HG03060 (cell line): ENCODE data around the gene OSGEP.

Source experiments
- ATAC-seq: cut with Tn5 transposase; IDR thresholded peaks from one replicate; pipeline ENCODE4 v1.9.1; 2021; ENCODE audit warnings: low read depth, moderate number of reproducible peaks; ENCODE audit not compliant: unreplicated experiment

Gene OSGEP

DNA sequence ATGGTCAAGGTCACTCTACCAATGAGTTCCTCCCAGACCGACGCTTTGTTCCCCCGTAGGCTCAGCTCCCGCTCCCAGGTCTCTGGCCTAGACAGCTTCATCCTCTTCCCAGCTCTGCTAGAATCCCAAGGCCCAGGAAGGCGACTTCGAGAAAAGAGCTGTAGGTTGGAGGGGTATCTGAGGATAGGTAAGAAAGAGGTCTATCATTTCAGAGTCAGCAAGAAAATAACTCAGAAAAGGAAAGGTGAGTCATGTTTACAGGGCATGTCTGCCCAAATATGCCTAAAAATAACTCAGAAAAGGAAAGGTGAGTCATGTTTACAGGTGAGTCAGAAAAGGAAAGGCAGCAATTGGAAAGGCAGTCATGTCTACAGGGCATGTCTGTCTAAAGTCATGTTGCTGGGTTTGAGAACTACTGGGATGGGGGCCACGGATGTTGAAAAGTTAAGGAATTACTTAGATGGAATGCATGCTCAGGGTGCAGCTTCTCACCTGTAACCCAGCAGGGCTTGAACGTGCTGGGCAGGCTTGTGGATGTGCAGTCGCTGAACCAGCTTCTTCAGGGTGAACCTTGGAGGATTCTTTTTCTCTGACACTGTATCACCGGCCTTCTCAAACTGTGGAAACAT lies 53.5 kb downstream of the OSGEP start:
- no peak for ATAC-seq

DNA sequence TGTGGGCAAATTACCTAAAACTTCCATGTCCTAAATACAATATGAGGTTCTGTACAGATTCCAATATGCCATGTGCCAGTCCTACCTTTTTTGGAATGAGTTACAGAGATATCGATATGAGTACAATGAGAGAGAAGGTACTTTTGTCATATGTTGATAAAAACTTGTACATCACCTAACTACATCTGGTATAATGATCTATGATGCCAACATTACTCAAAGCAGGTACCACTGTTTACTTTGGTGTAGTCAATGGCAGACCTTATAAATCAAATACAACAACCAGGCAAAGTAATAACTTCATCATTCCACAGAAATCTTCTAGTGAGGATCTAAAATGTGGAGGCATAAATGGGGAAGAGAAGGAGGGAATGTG lies 54.0 kb downstream of the OSGEP start:
- no peak for ATAC-seq

DNA sequence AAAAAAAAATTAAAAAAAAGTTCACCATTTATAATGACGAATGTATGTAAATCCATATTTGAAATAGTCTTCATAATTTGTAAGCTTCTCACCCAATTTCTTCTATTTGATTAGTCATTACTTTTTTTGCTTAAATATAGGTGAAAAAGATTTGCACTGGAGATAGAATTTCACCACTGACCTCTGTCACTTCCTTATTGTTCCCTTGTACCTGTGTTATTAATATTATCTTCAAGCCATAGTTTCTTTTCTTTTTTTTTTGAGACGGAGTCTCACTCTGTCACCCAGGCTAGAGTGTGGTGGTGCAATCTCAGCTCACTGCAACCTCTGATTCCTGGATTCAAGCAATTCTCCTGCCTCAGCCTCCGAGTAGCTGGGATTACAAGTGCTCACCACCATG lies 57.1 kb downstream of the OSGEP start:
- no peak for ATAC-seq
